ENCODE results near the gene GFRA4.

Gene GFRA4

GRCh38 chr20:3652676-3653596 is 10.3 kb downstream of the GFRA4 start:
- DNase-seq (ENCODE audit: low spot score): no peak

DNA sequence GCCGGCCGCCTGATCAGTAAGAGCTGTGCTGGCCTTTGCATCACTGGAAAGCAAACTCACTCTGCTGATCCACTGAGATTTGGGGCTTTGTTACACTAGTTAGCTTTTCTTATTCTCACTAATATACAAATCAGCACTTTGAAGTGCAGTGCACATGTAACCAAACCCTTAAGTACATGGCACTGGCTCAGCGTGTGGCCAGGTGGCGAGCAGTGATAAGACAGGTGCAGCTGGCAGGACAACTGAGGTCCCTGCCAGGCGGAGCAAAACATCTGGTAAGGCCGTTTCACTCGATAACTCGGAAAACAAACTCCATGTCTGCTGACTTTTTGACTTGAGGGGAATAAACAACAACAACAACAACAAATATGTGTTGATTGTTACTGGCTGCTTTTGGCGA is 11.0 kb downstream of the GFRA4 start:
- DNase-seq (ENCODE audit: low spot score): no peak

GRCh38 chr20:3651204-3651962 is 11.8 kb downstream of the GFRA4 start:
- no peak for DNase-seq (ENCODE audit: low spot score)

GRCh38 chr20:3648951-3649350 is 14.2 kb downstream of the GFRA4 start:
- no peak for DNase-seq (ENCODE audit: low spot score)

GRCh38 chr20:3647473-3647872 is 15.7 kb downstream of the GFRA4 start:
- no peak for DNase-seq (ENCODE audit: low spot score)

- no peak for DNase-seq (ENCODE audit: low spot score)
Measured at GRCh38 chr20:3646651-3647050, 16.5 kb downstream of the GFRA4 start.

GRCh38 chr20:3646067-3646440 is 17.1 kb downstream of the GFRA4 start:
- no peak for DNase-seq (ENCODE audit: low spot score)

DNA sequence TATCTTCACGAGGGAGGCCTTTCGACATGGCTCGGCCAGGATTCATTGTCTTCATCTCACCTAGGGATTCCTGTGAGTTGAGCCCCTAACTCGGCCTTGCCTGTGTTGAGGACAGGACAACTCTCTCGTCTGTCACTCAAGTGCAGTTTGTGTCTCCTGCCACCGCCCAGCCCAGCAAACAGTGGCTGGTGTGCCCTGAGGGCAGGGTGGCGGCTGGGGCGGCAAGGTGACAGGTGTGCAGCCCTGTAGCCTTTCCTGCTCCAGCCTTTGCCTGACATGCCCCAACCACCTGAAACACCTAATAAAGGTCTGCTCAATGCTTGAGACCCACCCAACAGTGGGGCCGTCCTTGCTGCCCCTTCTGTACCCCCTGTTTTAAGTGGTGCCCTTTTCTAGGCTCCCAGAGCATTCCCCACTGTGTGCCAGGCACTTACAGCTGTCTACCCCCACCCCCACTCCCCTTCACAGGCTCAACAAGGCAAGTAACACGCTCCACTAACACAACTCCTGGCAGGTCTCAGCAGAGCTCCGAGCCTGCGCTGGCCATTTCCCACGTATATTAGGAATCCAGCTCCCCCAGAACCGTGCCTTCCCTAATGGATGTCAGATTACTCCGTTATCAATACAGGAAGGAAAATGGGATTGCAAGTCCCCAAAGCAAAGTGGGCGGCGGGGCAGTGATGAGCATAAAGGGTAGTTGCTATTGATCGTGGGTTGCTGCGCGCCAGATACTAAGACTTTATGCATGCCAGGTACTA is 17.7 kb downstream of the GFRA4 start:
- DNase-seq (ENCODE audit: low spot score): no peak

GRCh38 chr20:3640259-3640658 is 22.9 kb downstream of the GFRA4 start:
- no peak for DNase-seq (ENCODE audit: low spot score)

DNA sequence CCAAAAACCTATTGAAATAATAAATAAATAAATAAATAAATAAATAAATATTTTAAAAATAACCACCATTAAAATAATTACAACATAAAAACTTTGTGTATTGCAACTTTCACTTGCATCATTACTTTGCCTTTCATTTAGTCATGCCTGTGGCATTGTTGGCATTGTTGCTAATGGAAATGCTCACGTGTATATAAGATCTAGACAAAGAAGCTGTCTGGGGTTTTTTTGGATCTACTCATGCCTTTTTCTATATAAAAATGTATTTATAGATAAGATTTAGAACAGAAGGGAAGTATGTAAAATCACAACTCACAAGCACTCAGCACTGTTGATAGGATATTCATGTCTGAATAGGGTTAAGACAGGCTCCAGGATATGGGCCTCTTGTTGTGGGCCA is 27.9 kb downstream of the GFRA4 start:
- no peak for DNase-seq (ENCODE audit: low spot score)

GRCh38 chr20:3633913-3634478 is 29.2 kb downstream of the GFRA4 start:
- no peak for DNase-seq (ENCODE audit: low spot score)

DNA sequence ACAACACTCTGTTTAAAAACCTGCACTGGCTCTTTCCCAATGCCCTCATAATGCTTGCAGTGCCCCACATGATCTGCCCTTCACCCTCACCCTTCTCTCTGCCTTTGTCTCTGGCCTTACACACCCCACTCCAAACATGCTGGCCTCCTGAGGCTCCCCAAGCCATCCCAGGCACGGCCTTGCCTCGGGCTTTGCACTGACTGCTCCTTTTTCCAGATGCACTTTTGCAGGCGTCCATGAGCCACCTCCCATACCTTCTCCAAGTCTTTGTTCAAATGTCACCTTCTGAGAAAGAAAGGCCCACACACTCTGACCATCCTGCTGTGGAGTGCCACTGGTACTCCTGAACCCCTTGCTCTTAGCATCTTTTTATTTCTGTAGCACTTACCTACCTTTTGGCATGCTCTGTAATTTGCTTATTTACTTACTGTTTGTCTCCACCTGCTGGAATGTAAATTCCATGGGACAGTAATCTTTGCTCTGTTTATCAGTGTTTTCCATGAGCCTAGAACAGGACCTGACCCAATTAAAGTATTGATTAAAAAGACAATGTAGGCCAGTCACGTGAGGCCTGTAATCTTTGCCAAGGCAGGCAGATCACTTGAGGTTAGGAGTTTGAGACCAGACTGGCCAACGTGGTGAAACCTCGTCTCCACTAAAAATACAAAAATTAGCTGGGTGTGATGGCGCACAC is 30.7 kb downstream of the GFRA4 start:
- DNase-seq (ENCODE audit: low spot score): no peak

- no peak for DNase-seq (ENCODE audit: low spot score)
Measured at GRCh38 chr20:3631534-3631933, 31.7 kb downstream of the GFRA4 start.

- DNase-seq (ENCODE audit: low spot score): no peak
Measured at GRCh38 chr20:3630429-3630828, 32.8 kb downstream of the GFRA4 start.

GRCh38 chr20:3629893-3630292 is 33.3 kb downstream of the GFRA4 start:
- DNase-seq (ENCODE audit: low spot score): no peak

DNA sequence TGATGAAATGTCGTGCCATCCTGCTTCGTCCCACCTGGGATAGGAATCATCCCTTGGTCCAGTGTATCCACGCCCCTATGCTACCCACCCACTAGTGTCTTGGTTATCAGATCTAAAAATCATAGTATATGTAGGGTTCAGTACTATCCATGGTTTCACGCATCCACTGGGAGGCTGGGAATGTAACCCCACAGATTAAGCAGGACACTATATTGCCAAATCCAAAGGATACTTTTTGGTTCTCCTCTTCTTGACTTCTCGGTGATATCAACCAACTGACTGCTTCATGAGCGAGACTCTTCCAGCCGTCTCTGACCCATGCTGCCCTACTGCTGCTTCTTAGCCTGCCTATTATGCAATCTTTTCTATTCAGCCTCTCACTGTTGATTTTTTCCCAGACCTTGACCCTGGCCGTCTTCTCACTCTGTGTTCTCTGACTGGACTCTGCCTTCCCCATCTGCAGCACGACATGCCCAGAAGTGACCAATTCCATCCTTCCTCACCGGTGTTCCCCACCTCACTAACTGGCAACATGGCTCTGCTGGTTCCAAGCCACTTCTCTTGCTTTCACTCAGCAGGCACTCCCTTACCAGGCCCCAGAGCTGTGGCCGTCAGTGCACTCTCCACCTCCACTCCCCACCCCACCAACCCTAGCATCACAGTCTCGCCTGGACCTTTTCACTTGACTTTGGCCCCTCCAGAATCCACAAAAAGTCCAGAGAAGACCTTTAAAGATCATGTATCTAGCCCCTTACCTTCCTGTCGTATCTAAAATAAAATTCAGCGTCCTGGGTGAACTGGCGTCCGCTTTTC is 34.5 kb downstream of the GFRA4 start:
- no peak for DNase-seq (ENCODE audit: low spot score)

- DNase-seq (ENCODE audit: low spot score): no peak
Measured at GRCh38 chr20:3627476-3627875, 35.7 kb downstream of the GFRA4 start.

- DNase-seq (ENCODE audit: low spot score): no peak
Measured at GRCh38 chr20:3622406-3622805, 40.8 kb downstream of the GFRA4 start.

- DNase-seq (ENCODE audit: low spot score): no peak
Measured at GRCh38 chr20:3621111-3621510, 42.1 kb downstream of the GFRA4 start.

DNA sequence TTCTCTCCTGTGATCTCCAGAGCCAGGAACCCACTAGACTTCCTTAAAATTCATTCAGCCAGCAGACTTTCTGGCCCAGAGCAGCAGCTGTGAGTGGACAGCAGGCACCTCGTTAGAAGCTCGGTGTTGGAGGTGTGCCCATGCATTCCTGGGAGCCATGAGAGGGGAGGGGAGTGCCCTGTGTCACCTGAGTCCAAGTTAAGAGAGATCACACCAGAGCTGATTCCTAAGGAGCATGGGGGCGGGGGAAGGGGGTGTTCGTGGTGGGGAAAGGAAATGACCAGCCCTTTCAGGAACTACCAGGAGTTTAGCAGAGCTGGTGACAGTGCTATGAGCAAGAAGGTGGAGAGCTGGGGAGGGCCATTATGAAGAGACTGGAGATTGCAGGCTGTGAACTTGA is 46.9 kb downstream of the GFRA4 start:
- DNase-seq (ENCODE audit: low spot score): peak; percentile 64

Measured in GM03348 (cell line).